H1 (cell line): ENCODE results near the gene ZNF2. TPM values are rescaled to one million over a fixed set of nuclear protein-coding genes. Genes with fewer than 3 reads are reported as not detected.

Experiments used
- CTCF ChIA-PET: fragments of 300-600 bp; sonication (Branson Sonifier 250); formaldehyde crosslinking; loops from one replicate; lab custom pipeline; 2021; ENCODE audit not compliant: partially characterized antibody; lab: Charles Lee
- POLR2A ChIA-PET: fragments of 300-600 bp; sonication (Branson Sonifier 250); formaldehyde crosslinking; loops from one replicate; lab custom pipeline; 2021; ENCODE audit warnings: inconsistent platforms; ENCODE audit not compliant: partially characterized antibody; lab: Charles Lee
- DNase-seq, 2 experiments: peaks; one replicate each; pipeline versions ENCODE4 v3.0.0 to v3.0.0-alpha.2; 2010 to 2022; ENCODE audit warnings: low spot score in 2 of 2, low read depth in 1 of 2, mixed read lengths in 1 of 2
- FAIRE-seq: peaks from 2 replicates; lab custom pipeline; 2011; peaks lifted over from hg19 to GRCh38; lab: Jason Lieb, UNC
- H2AFZ ChIP-seq: 2 replicates; pipeline ENCODE4 v1.8.1; 2012; ENCODE audit warnings: low read length, inconsistent platforms
- H2AK5ac ChIP-seq: 2 replicates; pipeline ENCODE4 v1.6.1; 2013; ENCODE audit warnings: low read depth, low read length
- H2BK120ac ChIP-seq: replicated peaks from 2 replicates; pipeline ENCODE3; 2013; ENCODE audit warnings: low read depth, low read length, inconsistent platforms
- H2BK12ac ChIP-seq: 2 replicates; pipeline ENCODE4 v1.6.1; 2013; ENCODE audit warnings: low read depth, low read length
- H2BK15ac ChIP-seq: 2 replicates; pipeline ENCODE4 v1.6.1; 2013; ENCODE audit warnings: low read length
- H2BK20ac ChIP-seq: 2 replicates; pipeline ENCODE4 v1.6.1; 2013; ENCODE audit warnings: low read length
- H2BK5ac ChIP-seq: 2 replicates; pipeline ENCODE4 v1.6.1; 2013; ENCODE audit warnings: low read depth, low read length
- H3K14ac ChIP-seq: 2 replicates; pipeline ENCODE4 v1.6.1; 2013; ENCODE audit warnings: inconsistent platforms; ENCODE audit not compliant: insufficient read length
- H3K18ac ChIP-seq: 2 replicates; pipeline ENCODE4 v1.6.1; 2013; ENCODE audit warnings: low read length; ENCODE audit errors: extremely low read depth
- H3K23ac ChIP-seq: 2 replicates; pipeline ENCODE4 v1.6.1; 2013; ENCODE audit warnings: inconsistent platforms; ENCODE audit not compliant: insufficient read length
- H3K23me2 ChIP-seq: 2 replicates; pipeline ENCODE4 v1.6.1; 2013; ENCODE audit warnings: low read depth, low read length
- H3K27ac ChIP-seq: 2 replicates; pipeline ENCODE4 v1.6.1; 2011; ENCODE audit warnings: low read depth, low read length, inconsistent platforms
- H3K27me3 ChIP-seq, 4 experiments: replicated peaks in 1 of 4; 1 replicate in 1 of 4; 2 replicates in 3 of 4; pipeline versions ENCODE4 v1.6.1 to v1.8.1; 2011 to 2013; ENCODE audit warnings: low read length in 3 of 4, mild to moderate bottlenecking in 3 of 4, inconsistent platforms in 2 of 4, mixed read lengths in 2 of 4, moderate library complexity in 1 of 4; ENCODE audit not compliant: control insufficient read depth in 3 of 4, insufficient read depth in 3 of 4; ENCODE audit errors: extremely low read depth in 1 of 4
- H3K36me3 ChIP-seq, 4 experiments: 2 replicates each; pipeline versions ENCODE4 v1.6.1 to v1.8.1; 2011 to 2013; ENCODE audit warnings: mild to moderate bottlenecking in 4 of 4, low read length in 3 of 4, moderate library complexity in 2 of 4, control low read depth in 1 of 4, inconsistent platforms in 1 of 4; ENCODE audit not compliant: insufficient read depth in 4 of 4, control insufficient read depth in 2 of 4
- H3K4ac ChIP-seq: replicated peaks from 2 replicates; pipeline ENCODE3; 2013; ENCODE audit warnings: low read length, low read depth, mixed read lengths, inconsistent platforms; ENCODE audit not compliant: insufficient read length
- H3K4me1 ChIP-seq, 4 experiments: replicated peaks in 1 of 4; 1 replicate in 1 of 4; 2 replicates in 3 of 4; pipeline versions ENCODE4 v1.6.1 to v1.8.1; 2011 to 2013; ENCODE audit warnings: low read length in 3 of 4, inconsistent platforms in 2 of 4, mixed read lengths in 1 of 4; ENCODE audit not compliant: insufficient read depth in 4 of 4, control insufficient read depth in 3 of 4
- H3K4me2 ChIP-seq, 2 experiments: 2 replicates each; pipeline versions ENCODE4 v1.6.1 to v1.8.1; 2011 to 2013; ENCODE audit warnings: low read depth in 2 of 2, low read length in 2 of 2, control low read depth in 1 of 2, inconsistent platforms in 1 of 2, mild to moderate bottlenecking in 1 of 2; ENCODE audit not compliant: insufficient read depth in 1 of 2
- H3K4me3 ChIP-seq, 4 experiments: fragments of 200-600, 300-600 bp in 1 of 4; sonication (generic), shearing (Covaris generic), sonication (Bioruptor Twin) in 1 of 4; 2 replicates each; pipeline versions ENCODE4 v1.5.1 to v1.8.1; 2011 to 2016; ENCODE audit warnings: low read length in 4 of 4, low read depth in 3 of 4, control low read depth in 2 of 4, inconsistent platforms in 2 of 4, mild to moderate bottlenecking in 2 of 4, mixed read lengths in 1 of 4, moderate library complexity in 1 of 4; ENCODE audit not compliant: insufficient read depth in 2 of 4; ENCODE audit errors: extremely low read depth in 1 of 4
- H3K56ac ChIP-seq: replicated peaks from 2 replicates; pipeline ENCODE3; 2013; ENCODE audit warnings: low read depth, mild to moderate bottlenecking, mixed read lengths, low read length, inconsistent platforms; ENCODE audit not compliant: insufficient read length
- H3K79me1 ChIP-seq: 2 replicates; pipeline ENCODE4 v1.6.1; 2013; ENCODE audit warnings: low read depth, low read length, control low read depth
- H3K79me2 ChIP-seq, 2 experiments: 2 replicates each; pipeline versions ENCODE4 v1.6.1 to v1.8.1; 2012 to 2013; ENCODE audit warnings: low read length in 2 of 2, mild to moderate bottlenecking in 2 of 2, inconsistent platforms in 1 of 2; ENCODE audit not compliant: insufficient read depth in 2 of 2, control insufficient read depth in 1 of 2
- H3K9ac ChIP-seq, 4 experiments: replicated peaks in 1 of 4; 1 replicate in 1 of 4; 2 replicates in 3 of 4; pipeline versions ENCODE4 v1.6.1 to v1.8.1; 2011 to 2013; ENCODE audit warnings: low read depth in 3 of 4, low read length in 3 of 4, control low read depth in 2 of 4, mild to moderate bottlenecking in 2 of 4, moderate library complexity in 2 of 4, inconsistent platforms in 1 of 4; ENCODE audit errors: extremely low read depth in 1 of 4
- H3K9me3 ChIP-seq, 2 experiments: 2 replicates each; pipeline versions ENCODE4 v1.6.1 to v1.8.1; 2012 to 2013; ENCODE audit warnings: mild to moderate bottlenecking in 2 of 2, moderate library complexity in 2 of 2, control low read depth in 1 of 2, inconsistent platforms in 1 of 2, low read depth in 1 of 2, low read length in 1 of 2, mixed read lengths in 1 of 2; ENCODE audit not compliant: insufficient read depth in 2 of 2
- H4K20me1 ChIP-seq, 2 experiments: replicated peaks in 1 of 2; 2 replicates each; pipeline versions ENCODE3 to v1.8.1; 2011 to 2013; ENCODE audit warnings: inconsistent platforms in 2 of 2, low read length in 2 of 2, mild to moderate bottlenecking in 1 of 2; ENCODE audit not compliant: insufficient read depth in 2 of 2, control insufficient read depth in 1 of 2
- H4K5ac ChIP-seq: 2 replicates; pipeline ENCODE4 v1.6.1; 2013; ENCODE audit warnings: low read length, low read depth, mixed read lengths, inconsistent platforms; ENCODE audit not compliant: insufficient read length
- H4K8ac ChIP-seq: 2 replicates; pipeline ENCODE4 v1.8.0; 2013; ENCODE audit warnings: mild to moderate bottlenecking, moderate library complexity, low read length, inconsistent platforms; ENCODE audit not compliant: insufficient read depth; ENCODE audit errors: extremely low read depth
- H4K91ac ChIP-seq: replicated peaks from 2 replicates; pipeline ENCODE3; 2013; ENCODE audit warnings: low read length, mixed read lengths, inconsistent platforms; ENCODE audit not compliant: insufficient read length
- ZNF274 ChIP-seq: IDR thresholded peaks from 2 replicates; pipeline ENCODE4 v1.7.0; 2012; ENCODE audit warnings: low read length, borderline replicate concordance; ENCODE audit errors: extremely low read depth
- WGBS, 2 experiments: shearing (Covaris generic) in 1 of 2; methylation state at CpG; one replicate each; pipeline versions ENCODE4 v1.1.6 to v1.1.7; 2013 to 2015; ENCODE audit warnings: low lambda C conversion rate in 2 of 2, mixed read lengths in 2 of 2, inconsistent platforms in 1 of 2, low coverage in 1 of 2, missing lambda C conversion rate in 1 of 2; ENCODE audit not compliant: insufficient replicate concordance in 2 of 2, insufficient coverage in 1 of 2, insufficient read length in 1 of 2; ENCODE audit errors: extremely low coverage in 1 of 2, missing lambda C conversion rate in 1 of 2; 5-methylcytosine and 5-hydroxymethylcytosine counted together
- polyA plus RNA-seq, 7 experiments: library from polyadenylated mRNA; depleted of rRNA in 3 of 7; stranded (reverse) in 5 of 7; unstranded in 2 of 7; fragments of >200 nt in 5 of 7; fragments of 200-250 nt in 2 of 7; gene quantifications; 1 replicate in 5 of 7; 2 replicates in 1 of 7; 4 replicates in 1 of 7; pipeline versions ENCODE4 v1.2.1 to v1.2.3, GENCODE V29; 2011 to 2013; ENCODE audit warnings: missing spikeins in 2 of 7, mixed read lengths in 2 of 7
- total RNA-seq: library from RNA; stranded (reverse); fragmentation: NEBNext Ultra II Directional; extraction: Animal tissue kit (Norgen Biotek cat#: 25700); gene quantifications from 2 replicates; pipeline ENCODE4 v1.2.1, GENCODE V29; 2021
- TF ChIP-seq, protein P1 (sequence below): IDR thresholded peaks from 2 replicates; pipeline ENCODE4 v1.6.1; 2011; ENCODE audit warnings: low read depth, mild to moderate bottlenecking, low read length; ENCODE audit not compliant: insufficient read depth

The ZNF2 gene
- total and polyA plus RNA-seq, 2 of the 8 experiments (the other 6 are each of a cell fraction or from before 2014, with no cell fraction given): 1.3 to 3.0 TPM

DNA sequence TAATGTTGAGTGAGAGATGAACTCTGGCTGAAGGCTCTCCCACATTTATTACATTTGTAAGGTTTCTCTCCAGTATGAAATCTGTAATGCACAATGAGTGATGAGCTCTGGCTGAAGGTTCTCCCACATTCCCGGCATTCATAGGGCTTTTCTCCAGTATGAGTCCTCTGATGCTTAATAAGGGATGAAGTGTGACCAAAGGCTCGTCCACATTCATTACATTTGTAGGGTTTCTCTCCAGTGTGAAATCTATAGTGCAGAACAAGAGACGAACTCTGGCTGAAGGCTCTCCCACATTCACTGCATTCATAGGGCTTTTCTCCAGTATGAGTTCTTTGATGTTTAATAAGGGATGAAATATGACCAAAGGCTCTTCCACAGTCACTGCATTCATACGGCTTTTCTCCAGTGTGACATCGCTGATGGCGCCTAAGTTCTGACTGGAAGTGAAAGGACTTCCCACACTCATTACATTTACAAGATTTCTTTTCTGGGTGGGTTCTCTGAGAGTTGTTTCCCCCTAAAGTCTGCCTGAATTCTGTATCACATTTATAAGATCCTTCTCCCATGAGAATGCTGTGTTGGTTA, 16.1 kb upstream of the ZNF2 start:
- Histone ChIP-seq H3K4me1 (no peaks in the 10 kb centered on the region), H2AK5ac (no peak overlapping the region), H3K79me1 (no peaks in the 10 kb centered on the region), H3K27me3 (peaks cover 0 to 1% (median 0%) of the 10 kb centered on the region in 4 experiments; a peak in 1 of 7 replicates), H2BK12ac (no peak overlapping the region), H3K14ac (no peak overlapping the region), H4K91ac (no peak overlapping the region), H3K4me2 (no peak overlapping the region), H3K27ac (no peak overlapping the region), H3K9ac (no peak overlapping the region), H4K5ac (no peak overlapping the region), H2BK20ac (no peak overlapping the region), H3K23me2 (no peaks in the 10 kb centered on the region), H3K18ac (no peak overlapping the region), H2BK120ac (no peak overlapping the region), H2AFZ (no peak overlapping the region), H3K4ac (no peak overlapping the region), H3K36me3 (peaks cover 5 to 67% (median 32%) of the 10 kb centered on the region in 4 experiments), H2BK15ac (no peak overlapping the region), H3K9me3 (peaks cover 77 to 89% of the 10 kb centered on the region in 2 experiments), H3K23ac (no peak overlapping the region), H3K4me3 (no peak overlapping the region), H2BK5ac (no peak overlapping the region), H4K20me1 (no peaks in the 10 kb centered on the region), H3K56ac (no peak overlapping the region), H3K79me2 (no peaks in the 10 kb centered on the region), H4K8ac (no peak overlapping the region)
- ChIA-PET CTCF (interaction anchor here (0.6 kb wide), 1 partner anchor 27 kb away, joined by 4 read pairs; no protein-coding TSS in a partner anchor), POLR2A (no interaction called here)
- WGBS, 2 experiments: 90% methylated on average over 6 of the region's 6 CpGs; no CpG with 5 or more reads in 1 of the 2 experiments
- TF ChIP-seq, protein P1, sequence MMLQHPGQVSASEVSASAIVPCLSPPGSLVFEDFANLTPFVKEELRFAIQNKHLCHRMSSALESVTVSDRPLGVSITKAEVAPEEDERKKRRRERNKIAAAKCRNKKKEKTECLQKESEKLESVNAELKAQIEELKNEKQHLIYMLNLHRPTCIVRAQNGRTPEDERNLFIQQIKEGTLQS: no peak
- TF ChIP-seq ZNF274: peak; percentile 99
- FAIRE-seq: no peak
- DNase-seq: no peak
